OCI-LY3 (cell line): ENCODE data around the gene SHE.

Experiments used
- H2AFZ ChIP-seq: fragments of 200-600, 300-600 bp; shearing (Covaris generic); 2 replicates; pipeline ENCODE4 v1.6.0; 2014; ENCODE audit warnings: antibody characterized with exemption, low read depth, low read length
- H3K27ac ChIP-seq: fragments of 200-600, 300-600 bp; sonication (generic); 2 replicates; pipeline ENCODE4 v1.5.1; 2014; ENCODE audit warnings: mild to moderate bottlenecking, low read length, moderate library complexity, mixed read lengths
- H3K27me3 ChIP-seq: fragments of 200-600, 300-600 bp; sonication (generic); 2 replicates; pipeline ENCODE4 v1.6.1; 2014; ENCODE audit warnings: low read depth, low read length, mixed read lengths
- H3K36me3 ChIP-seq: fragments of 200-600, 300-600 bp; sonication (generic); replicated peaks from 2 replicates; pipeline ENCODE3; 2014; ENCODE audit warnings: low read depth, low read length, mixed read lengths
- H3K4me1 ChIP-seq: fragments of 300-600, 200-600 bp; sonication (generic); 2 replicates; pipeline ENCODE4 v1.6.1; 2014; ENCODE audit warnings: low read length, mixed read lengths
- H3K4me2 ChIP-seq: fragments of 200-600, 300-600 bp; sonication (generic); 2 replicates; pipeline ENCODE4 v1.6.1; 2014; ENCODE audit warnings: low read length, mixed read lengths
- H3K4me3 ChIP-seq: fragments of 300-600, 200-600 bp; sonication (generic); 2 replicates; pipeline ENCODE4 v1.5.1; 2014; ENCODE audit warnings: antibody characterized with exemption, mild to moderate bottlenecking, low read length, moderate library complexity
- H3K79me2 ChIP-seq: fragments of 300-600, 200-600 bp; shearing (Covaris generic); 2 replicates; pipeline ENCODE4 v1.6.1; 2014; ENCODE audit warnings: mild to moderate bottlenecking, low read length, mixed read lengths
- H3K9ac ChIP-seq: fragments of 300-600, 200-600 bp; shearing (Covaris generic); 2 replicates; pipeline ENCODE4 v1.6.0; 2014; ENCODE audit warnings: mild to moderate bottlenecking, low read length, moderate library complexity
- H3K9me3 ChIP-seq: fragments of 200-600, 300-600 bp; shearing (Covaris generic); 2 replicates; pipeline ENCODE4 v1.6.1; 2014; ENCODE audit warnings: low read length, mixed read lengths; ENCODE audit not compliant: insufficient read depth
- H4K20me1 ChIP-seq: fragments of 200-600, 300-600 bp; sonication (generic); 2 replicates; pipeline ENCODE4 v1.6.1; 2016; ENCODE audit warnings: low read length, mixed read lengths; ENCODE audit not compliant: insufficient read depth
- CTCF ChIP-seq: fragments of 200-600, 300-600 bp; sonication (generic); IDR thresholded peaks from 2 replicates; pipeline ENCODE4 v1.5.1; 2014; ENCODE audit warnings: antibody characterized with exemption, low read length, low read depth
- EZH2phosphoT487 ChIP-seq: fragments of 200-600 bp; shearing (Covaris generic); IDR thresholded peaks from 2 replicates; pipeline ENCODE4 v1.6.1; 2018; ENCODE audit warnings: antibody characterized with exemption, mixed run types, low read depth

SHE gene

GRCh38 chr1:154429841-154430611 is 72.2 kb downstream of the SHE start:
- H3K4me3 ChIP-seq, result no peak overlapping the region
- H3K27ac ChIP-seq, result no peak overlapping the region
- H3K4me2 ChIP-seq, result no peak overlapping the region
- H3K9ac ChIP-seq, result no peak overlapping the region
- peaks cover 32% of the 10 kb centered on the region for H3K36me3 ChIP-seq
- H3K9me3 ChIP-seq, result no peaks in the 10 kb centered on the region
- H3K27me3 ChIP-seq, result no peaks in the 10 kb centered on the region
- no peak for TF ChIP-seq EZH2phosphoT487
- TF ChIP-seq CTCF, result no peak
- no peaks in the 10 kb centered on the region for H4K20me1 ChIP-seq
- H3K79me2 ChIP-seq, result peaks cover 38% of the 10 kb centered on the region
- H2AFZ ChIP-seq, result no peak overlapping the region
- H3K4me1 ChIP-seq, result peaks cover 16% of the 10 kb centered on the region; the same call in 1 of the 2 replicates
